Activated CD4-positive, alpha-beta T cell treated with anti-CD3 and anti-CD28 coated beads, Interleukin-2, Interleukin-4, amounts not matched to agents 100 ng/mL and 50 ng/mL, durations not matched to agents 16 hours and 8 hours (primary cell): Measurements from ENCODE around the gene RAD51B.
A peak's percentile ranks its signal among the peaks of the same experiment; 100 is the strongest.

Experiments used
- DNase-seq: peaks from one replicate; pipeline ENCODE4 v3.0.0-alpha.2; 2020; ENCODE audit warnings: low spot score

The RAD51B gene

GRCh38 chr14:68551045-68551683 lies 731.6 kb downstream of the RAD51B start:
- DNase-seq = no peak

DNA sequence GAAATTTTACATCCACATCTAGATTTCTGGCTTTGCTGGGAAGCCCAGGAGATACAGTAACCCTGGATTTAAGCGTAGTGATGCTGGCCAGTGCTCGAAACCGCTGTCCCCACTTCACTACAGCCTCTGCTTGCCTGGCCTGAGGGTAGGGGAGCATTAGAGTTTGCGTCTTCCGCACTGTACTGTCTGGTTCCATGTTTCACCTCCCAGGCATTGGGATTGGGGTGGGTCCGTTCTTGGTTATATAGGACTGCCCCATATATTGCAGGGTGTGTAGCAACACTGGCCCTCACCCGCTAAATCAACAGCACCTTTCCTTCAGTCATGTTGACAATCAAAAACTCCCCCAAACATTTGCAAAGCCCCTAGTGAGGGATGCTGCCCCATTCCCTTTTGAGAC lies 732.5 kb downstream of the RAD51B start:
- no peak for DNase-seq

- DNase-seq = no peak
Observed at GRCh38 chr14:68552602-68553001, 733.0 kb downstream of the RAD51B start.

- no peak for DNase-seq
Observed at GRCh38 chr14:68553311-68553710, 733.7 kb downstream of the RAD51B start.

DNA sequence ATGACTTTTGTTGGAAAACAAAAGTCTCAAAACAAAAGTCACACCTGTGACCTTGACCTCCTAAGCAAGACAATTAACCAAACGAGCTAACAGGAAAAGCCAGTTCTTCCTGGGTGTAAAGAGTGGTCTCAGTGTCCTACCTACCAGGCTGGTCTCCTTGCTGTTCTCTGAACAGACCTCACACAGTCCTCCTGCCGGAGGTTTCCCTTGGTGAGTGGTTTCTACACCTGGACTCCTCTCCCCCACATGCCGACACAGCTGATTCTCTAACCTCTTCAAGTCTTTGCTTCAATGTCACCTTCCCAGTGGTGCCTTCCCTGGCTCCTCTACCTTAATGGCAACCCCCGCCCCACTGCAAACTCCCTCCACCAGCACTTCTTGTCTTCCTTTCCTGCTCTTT lies 734.7 kb downstream of the RAD51B start:
- DNase-seq = no peak

GRCh38 chr14:68556253-68556652 lies 736.7 kb downstream of the RAD51B start:
- DNase-seq = no peak

GRCh38 chr14:68557648-68558047 lies 738.1 kb downstream of the RAD51B start:
- DNase-seq = no peak

- no peak for DNase-seq
Observed at GRCh38 chr14:68558096-68558495, 738.5 kb downstream of the RAD51B start.

DNA sequence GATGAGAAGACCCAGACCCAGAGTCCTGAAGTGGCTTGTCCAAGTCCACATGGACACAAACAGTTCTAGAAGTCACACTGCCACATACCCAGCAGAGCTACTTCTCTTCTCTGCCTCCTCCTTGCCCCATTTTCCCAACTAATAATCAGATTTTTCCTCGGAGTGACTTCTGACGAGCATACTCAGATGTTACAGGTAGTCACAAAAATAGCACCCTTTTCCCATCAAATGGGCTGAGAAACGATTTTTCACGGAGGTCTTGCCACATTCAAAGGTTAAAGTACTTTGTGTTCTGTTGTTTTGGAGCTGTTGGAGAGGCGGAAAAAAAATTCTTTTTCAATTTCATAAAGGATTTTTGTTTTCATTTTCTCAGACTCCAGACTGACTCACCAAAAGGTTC lies 740.4 kb downstream of the RAD51B start:
- no peak for DNase-seq

- no peak for DNase-seq
Observed at GRCh38 chr14:68561531-68562007, 742.0 kb downstream of the RAD51B start.

GRCh38 chr14:68562911-68563250 lies 743.3 kb downstream of the RAD51B start:
- no peak for DNase-seq

GRCh38 chr14:68563251-68564131 lies 743.9 kb downstream of the RAD51B start:
- DNase-seq = no peak

- no peak for DNase-seq
Observed at GRCh38 chr14:68564191-68564825, 744.7 kb downstream of the RAD51B start.

- peak; percentile 2 for DNase-seq
Observed at GRCh38 chr14:68564826-68565759, 745.5 kb downstream of the RAD51B start.

DNA sequence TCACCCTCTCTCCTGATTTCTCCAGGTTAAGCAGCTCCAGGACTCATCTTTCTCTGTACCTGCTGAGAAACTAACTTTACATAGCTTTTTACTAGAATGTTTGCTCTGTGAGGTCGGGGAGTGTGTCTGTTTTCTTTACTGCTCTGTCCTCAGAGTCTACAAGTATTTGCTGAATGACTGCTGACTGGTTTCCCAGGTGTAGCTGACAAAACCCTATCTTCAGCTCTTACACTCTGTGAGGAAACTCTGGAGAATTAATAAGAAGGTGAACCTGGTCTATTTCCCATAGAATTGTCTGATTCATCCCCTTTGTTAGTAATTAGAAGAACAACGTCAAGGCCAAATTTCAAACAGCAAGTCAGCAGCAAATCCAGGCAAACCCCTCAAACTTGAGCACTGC lies 746.5 kb downstream of the RAD51B start:
- DNase-seq = no peak

GRCh38 chr14:68568907-68569897 lies 749.6 kb downstream of the RAD51B start:
- no peak for DNase-seq

DNA sequence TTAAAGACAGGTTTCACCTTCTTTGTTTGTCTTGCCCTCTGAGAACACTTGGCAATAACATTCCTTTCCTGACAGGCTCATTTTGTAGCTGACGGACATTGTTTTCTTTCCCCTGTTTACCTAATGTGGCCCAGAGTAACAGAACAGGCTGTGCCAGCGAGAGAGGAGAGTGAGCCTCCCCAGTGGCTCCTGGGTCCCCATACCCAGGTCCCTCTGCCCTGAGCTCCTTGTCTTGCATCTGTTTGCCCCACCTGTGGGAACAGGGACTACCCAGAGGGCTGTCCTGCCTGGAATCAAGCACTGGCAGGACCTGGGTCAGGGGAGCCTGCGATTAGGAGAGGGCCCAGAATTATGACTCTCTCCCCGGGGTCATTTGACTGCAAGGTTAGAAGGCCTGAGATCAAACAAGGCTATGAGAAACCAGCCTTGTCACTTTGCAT lies 750.4 kb downstream of the RAD51B start:
- DNase-seq = no peak

DNA sequence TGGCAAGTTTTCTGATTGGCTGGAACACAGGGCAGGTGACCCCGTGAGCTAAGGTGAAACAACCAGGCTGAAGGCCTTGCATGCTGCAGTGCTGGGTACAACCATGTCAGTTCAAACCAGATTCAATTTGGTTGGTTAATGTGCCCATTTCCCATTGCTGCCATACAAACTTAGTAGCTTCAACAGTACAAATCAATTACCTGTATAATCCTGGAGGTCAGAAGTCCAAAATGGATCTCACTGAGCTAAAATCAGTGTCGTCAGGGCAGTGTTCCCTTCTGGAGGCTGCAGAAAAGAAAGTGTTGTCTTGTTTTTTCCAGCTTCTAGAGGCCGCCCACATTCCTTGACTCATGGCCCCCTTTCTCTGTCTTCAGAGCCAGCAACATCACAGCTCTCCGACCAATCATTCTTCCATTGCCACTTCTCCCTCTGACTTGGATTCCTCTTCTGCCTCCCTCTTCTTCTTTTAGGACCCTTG lies 751.6 kb downstream of the RAD51B start:
- DNase-seq = no peak

DNA sequence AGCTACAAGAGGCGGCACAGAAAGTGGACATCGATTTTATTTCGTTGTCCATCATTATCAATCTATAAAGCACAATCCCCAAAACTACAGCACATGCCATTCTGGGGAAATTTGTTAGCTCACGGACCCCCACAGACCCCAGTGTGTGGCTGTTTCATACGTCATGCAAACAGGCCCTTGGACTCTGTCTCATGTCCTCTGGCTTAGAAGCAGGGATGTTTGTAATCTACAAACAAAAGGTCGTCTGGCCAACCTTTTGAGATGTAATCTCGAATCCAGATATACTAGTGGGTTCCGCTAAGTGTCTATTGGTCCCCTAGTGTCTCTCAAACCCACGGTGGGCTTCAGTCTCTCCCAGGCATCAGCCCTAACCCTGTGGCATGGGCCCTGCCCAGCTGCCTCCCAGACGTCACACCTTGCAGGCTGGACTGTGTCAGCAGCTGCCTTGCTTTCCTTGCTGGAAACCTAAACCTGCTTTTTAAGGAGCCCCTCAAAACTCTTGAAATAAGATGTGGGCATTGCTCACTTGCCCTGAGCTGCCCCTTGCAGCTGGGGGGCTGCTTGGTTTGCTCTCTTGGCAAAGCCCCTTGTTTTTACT lies 752.4 kb downstream of the RAD51B start:
- DNase-seq = no peak

GRCh38 chr14:68573126-68573525 lies 753.5 kb downstream of the RAD51B start:
- DNase-seq = no peak
